Prostate gland (tissue), 2 donors: ENCODE results near the gene MAP2K3.

Experiments
- POLR2A ChIP-seq: fragments of 450-650 bp; IDR thresholded peaks from one replicate; pipeline ENCODE4 v1.6.1; 2016; ENCODE audit warnings: antibody characterized with exemption, mild to moderate bottlenecking
- POLR2AphosphoS5 ChIP-seq: sonication (generic); formaldehyde crosslinking; IDR thresholded peaks from one replicate; pipeline ENCODE4 v1.6.1; 2017; ENCODE audit warnings: antibody characterized with exemption
- TF ChIP-seq, protein P1 (sequence below), 4 experiments: fragments of 200-600 bp in 2 of 4; fragments of 450-650 bp in 2 of 4; sonication (generic) in 2 of 4; IDR thresholded peaks; 1 replicate in 3 of 4; 2 replicates in 1 of 4; pipeline ENCODE4 v1.5.1; 2016 to 2019; ENCODE audit warnings: antibody characterized with exemption in 4 of 4, mild to moderate bottlenecking in 2 of 4, moderate library complexity in 2 of 4

GRCh38 chr17:21240369-21241055 lies 44.0 kb upstream of the MAP2K3 start:
- TF ChIP-seq, protein P1, sequence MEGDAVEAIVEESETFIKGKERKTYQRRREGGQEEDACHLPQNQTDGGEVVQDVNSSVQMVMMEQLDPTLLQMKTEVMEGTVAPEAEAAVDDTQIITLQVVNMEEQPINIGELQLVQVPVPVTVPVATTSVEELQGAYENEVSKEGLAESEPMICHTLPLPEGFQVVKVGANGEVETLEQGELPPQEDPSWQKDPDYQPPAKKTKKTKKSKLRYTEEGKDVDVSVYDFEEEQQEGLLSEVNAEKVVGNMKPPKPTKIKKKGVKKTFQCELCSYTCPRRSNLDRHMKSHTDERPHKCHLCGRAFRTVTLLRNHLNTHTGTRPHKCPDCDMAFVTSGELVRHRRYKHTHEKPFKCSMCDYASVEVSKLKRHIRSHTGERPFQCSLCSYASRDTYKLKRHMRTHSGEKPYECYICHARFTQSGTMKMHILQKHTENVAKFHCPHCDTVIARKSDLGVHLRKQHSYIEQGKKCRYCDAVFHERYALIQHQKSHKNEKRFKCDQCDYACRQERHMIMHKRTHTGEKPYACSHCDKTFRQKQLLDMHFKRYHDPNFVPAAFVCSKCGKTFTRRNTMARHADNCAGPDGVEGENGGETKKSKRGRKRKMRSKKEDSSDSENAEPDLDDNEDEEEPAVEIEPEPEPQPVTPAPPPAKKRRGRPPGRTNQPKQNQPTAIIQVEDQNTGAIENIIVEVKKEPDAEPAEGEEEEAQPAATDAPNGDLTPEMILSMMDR (IDR thresholded peaks at IDR 0.05): no peak
- TF ChIP-seq POLR2A (no peak), POLR2AphosphoS5 (no peak)
